ENCODE results near the gene GRIP1. TPM values are rescaled to one million over a fixed set of nuclear protein-coding genes. Genes with fewer than 3 reads are reported as not detected.

GRIP1 gene
- total RNA-seq, 2 donors from 2014 or later: 5.2 to 19.5 TPM

GRCh38 chr12:66590275-66590985 lies 88.4 kb downstream of the GRIP1 start:
- H3K4me3 ChIP-seq: no peak overlapping the region
- WGBS: 48% methylated on average over 2 of the region's 2 CpGs
- H3K4me1 ChIP-seq (replicated peaks): no peaks in the 10 kb centered on the region
- TF ChIP-seq POLR2A (IDR thresholded peaks at IDR 0.05) (no peak), POLR2AphosphoS5 (IDR thresholded peaks at IDR 0.05) (no peak)
- TF ChIP-seq, protein P1, sequence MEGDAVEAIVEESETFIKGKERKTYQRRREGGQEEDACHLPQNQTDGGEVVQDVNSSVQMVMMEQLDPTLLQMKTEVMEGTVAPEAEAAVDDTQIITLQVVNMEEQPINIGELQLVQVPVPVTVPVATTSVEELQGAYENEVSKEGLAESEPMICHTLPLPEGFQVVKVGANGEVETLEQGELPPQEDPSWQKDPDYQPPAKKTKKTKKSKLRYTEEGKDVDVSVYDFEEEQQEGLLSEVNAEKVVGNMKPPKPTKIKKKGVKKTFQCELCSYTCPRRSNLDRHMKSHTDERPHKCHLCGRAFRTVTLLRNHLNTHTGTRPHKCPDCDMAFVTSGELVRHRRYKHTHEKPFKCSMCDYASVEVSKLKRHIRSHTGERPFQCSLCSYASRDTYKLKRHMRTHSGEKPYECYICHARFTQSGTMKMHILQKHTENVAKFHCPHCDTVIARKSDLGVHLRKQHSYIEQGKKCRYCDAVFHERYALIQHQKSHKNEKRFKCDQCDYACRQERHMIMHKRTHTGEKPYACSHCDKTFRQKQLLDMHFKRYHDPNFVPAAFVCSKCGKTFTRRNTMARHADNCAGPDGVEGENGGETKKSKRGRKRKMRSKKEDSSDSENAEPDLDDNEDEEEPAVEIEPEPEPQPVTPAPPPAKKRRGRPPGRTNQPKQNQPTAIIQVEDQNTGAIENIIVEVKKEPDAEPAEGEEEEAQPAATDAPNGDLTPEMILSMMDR (IDR thresholded peaks at IDR 0.05): no peak
- DNase-seq (ENCODE audit: low spot score): no peak
- intact Hi-C loops (cut with DNase I): no loop called here
- H3K9me3 ChIP-seq: no peaks in the 10 kb centered on the region
- H3K27ac ChIP-seq: no peak overlapping the region
- H3K27me3 ChIP-seq (replicated peaks; ENCODE audit: insufficient read depth): no peaks in the 10 kb centered on the region
- no peaks in the 10 kb centered on the region for H3K36me3 ChIP-seq

GRCh38 chr12:66589095-66589494 lies 89.8 kb downstream of the GRIP1 start:
- WGBS: 87% methylated on average over 3 of the region's 3 CpGs
- DNase-seq (ENCODE audit: low spot score): no peak
- no peak overlapping the region for H3K4me3 ChIP-seq
- intact Hi-C loops (cut with DNase I): no loop called here
- H3K27me3 ChIP-seq (replicated peaks; ENCODE audit: insufficient read depth): no peaks in the 10 kb centered on the region
- TF ChIP-seq POLR2A (IDR thresholded peaks at IDR 0.05): no peak
- no peaks in the 10 kb centered on the region for H3K4me1 ChIP-seq (replicated peaks)
- no peak overlapping the region for H3K27ac ChIP-seq
- H3K36me3 ChIP-seq: no peaks in the 10 kb centered on the region
- no peaks in the 10 kb centered on the region for H3K9me3 ChIP-seq

DNA sequence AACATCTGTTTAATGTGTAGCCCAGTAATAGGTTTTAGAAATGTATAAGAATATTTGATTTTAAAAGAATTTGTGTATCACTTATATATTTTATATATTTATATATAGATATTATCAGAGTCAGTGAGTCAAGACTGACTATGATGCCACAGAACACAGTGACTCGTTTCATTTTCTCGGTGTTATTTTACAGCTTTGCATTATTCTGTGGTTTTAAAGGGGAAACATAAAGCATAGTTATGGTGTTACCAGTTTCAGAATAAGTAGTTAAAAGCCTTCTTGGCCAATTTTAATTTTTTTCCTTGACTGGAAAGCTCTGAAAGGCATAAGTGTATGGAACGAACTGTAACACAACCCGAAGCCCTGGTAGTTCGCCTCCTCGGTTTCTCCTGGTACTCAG lies 91.0 kb downstream of the GRIP1 start:
- intact Hi-C loops (cut with DNase I): no loop called here
- no peaks in the 10 kb centered on the region for H3K27me3 ChIP-seq (replicated peaks; ENCODE audit: insufficient read depth)
- H3K4me1 ChIP-seq (replicated peaks): no peaks in the 10 kb centered on the region
- H3K4me3 ChIP-seq: no peak overlapping the region
- no peaks in the 10 kb centered on the region for H3K36me3 ChIP-seq
- H3K9me3 ChIP-seq: no peaks in the 10 kb centered on the region
- 56% methylated on average over 6 of the region's 6 CpGs for WGBS
- H3K27ac ChIP-seq: no peak overlapping the region
- TF ChIP-seq POLR2A (IDR thresholded peaks at IDR 0.05): no peak
- TF ChIP-seq, protein P1 (IDR thresholded peaks at IDR 0.05): no peak
- no peak for TF ChIP-seq POLR2AphosphoS5 (IDR thresholded peaks at IDR 0.05)
- DNase-seq (ENCODE audit: low spot score): no peak

GRCh38 chr12:66584673-66585072 lies 94.2 kb downstream of the GRIP1 start:
- Histone ChIP-seq H3K4me1 (replicated peaks) (no peaks in the 10 kb centered on the region), H3K27me3 (replicated peaks; ENCODE audit: insufficient read depth) (no peaks in the 10 kb centered on the region), H3K9me3 (no peaks in the 10 kb centered on the region), H3K4me3 (no peak overlapping the region), H3K36me3 (no peaks in the 10 kb centered on the region), H3K27ac (no peak overlapping the region)
- no peak for TF ChIP-seq POLR2A (IDR thresholded peaks at IDR 0.05)
- no peak for TF ChIP-seq POLR2AphosphoS5 (IDR thresholded peaks at IDR 0.05)
- TF ChIP-seq, protein P1 (IDR thresholded peaks at IDR 0.05): no peak
- 98% methylated on average over 4 of the region's 4 CpGs for whole genome bisulfite sequencing
- DNase-seq (ENCODE audit: low spot score): no peak
- intact Hi-C loops (cut with DNase I): no loop called here

GRCh38 chr12:66573605-66574004 lies 105.3 kb downstream of the GRIP1 start:
- Histone ChIP-seq H3K27ac (no peak overlapping the region), H3K4me1 (replicated peaks) (no peaks in the 10 kb centered on the region), H3K27me3 (replicated peaks; ENCODE audit: insufficient read depth) (no peaks in the 10 kb centered on the region), H3K4me3 (no peak overlapping the region), H3K9me3 (no peaks in the 10 kb centered on the region), H3K36me3 (no peaks in the 10 kb centered on the region)
- WGBS: 84% methylated on average over 5 of the region's 5 CpGs
- no peak for TF ChIP-seq POLR2A (IDR thresholded peaks at IDR 0.05)
- no peak for DNase-seq (ENCODE audit: low spot score)
- intact Hi-C loops (cut with DNase I): no loop called here

- TF ChIP-seq POLR2AphosphoS5 (IDR thresholded peaks at IDR 0.05) (no peak), POLR2A (IDR thresholded peaks at IDR 0.05) (no peak)
- TF ChIP-seq, protein P1 (IDR thresholded peaks at IDR 0.05): no peak
- H3K4me1 ChIP-seq (replicated peaks): no peaks in the 10 kb centered on the region
- no peaks in the 10 kb centered on the region for H3K27me3 ChIP-seq (replicated peaks; ENCODE audit: insufficient read depth)
- 96% methylated on average over 6 of the region's 6 CpGs for WGBS
- no peak overlapping the region for H3K4me3 ChIP-seq
- intact Hi-C loops (cut with DNase I): no loop called here
- no peaks in the 10 kb centered on the region for H3K9me3 ChIP-seq
- DNase-seq (ENCODE audit: low spot score): no peak
- H3K27ac ChIP-seq: no peak overlapping the region
- no peaks in the 10 kb centered on the region for H3K36me3 ChIP-seq
These were observed 106.0 kb downstream of the GRIP1 start for GRCh38 chr12:66572845-66573244.

All from prostate gland (tissue), 2 donors.